ACHN (cell line): ENCODE data around the gene POLR2H.

Experiments
- DNase-seq: peaks from one replicate; pipeline ENCODE4 v3.0.0-alpha.2; 2015
- in situ Hi-C: cut with HindIII; loops from 2 replicates; pipeline ENCODE4 v1.10.0; 2017; ENCODE audit warnings: low sequenced_read_pairs, low pct_ligation_motif_present, low pct_unique_long_range_greater_than_20kb

POLR2H gene

GRCh38 chr3:184405075-184406030 is 43.8 kb downstream of the POLR2H start:
- in situ Hi-C loops: no loop called here
- DNase-seq: no peak

GRCh38 chr3:184409331-184409926 is 47.9 kb downstream of the POLR2H start:
- no peak for DNase-seq

GRCh38 chr3:184409946-184410500 is 48.5 kb downstream of the POLR2H start:
- in situ Hi-C loops: no loop called here
- no peak for DNase-seq

More at GRCh38 chr3:184409331-184409926, 47.9 kb downstream of the POLR2H start:
- in situ Hi-C loops: no loop called here

GRCh38 chr3:184414418-184415202 is 53.1 kb downstream of the POLR2H start:
- in situ Hi-C loops: no loop called here
- DNase-seq: no peak

GRCh38 chr3:184415203-184415490 is 53.6 kb downstream of the POLR2H start:
- DNase-seq: no peak
- in situ Hi-C loops: no loop called here

- DNase-seq: peak; percentile 44
- in situ Hi-C loops: no loop called here
These were observed 56.3 kb downstream of the POLR2H start for GRCh38 chr3:184417619-184418327.
